HEK293 (cell line): ENCODE measurements around the gene BTBD19.

ENCODE experiments used
- EGR2 ChIP-seq: fragments of 450-650 bp; formaldehyde crosslinking; IDR thresholded peaks from 2 replicates; pipeline ENCODE4 v1.5.1; 2016; ENCODE audit warnings: low read depth, missing biosample characterization, missing genetic modification characterization
- GLI2 ChIP-seq: fragments of 450-650 bp; formaldehyde crosslinking; IDR thresholded peaks from 2 replicates; pipeline ENCODE4; 2017; ENCODE audit warnings: missing biosample characterization, missing genetic modification characterization, low read depth, borderline replicate concordance
- HOXC10 ChIP-seq: sonication (generic); formaldehyde crosslinking; IDR thresholded peaks from 2 replicates; pipeline ENCODE4 v1.8.1; 2023; ENCODE audit warnings: mild to moderate bottlenecking, missing genetic modification reagents
- KLF1 ChIP-seq: fragments of 450-650 bp; formaldehyde crosslinking; IDR thresholded peaks from 2 replicates; pipeline ENCODE4 v1.5.1; 2016; ENCODE audit warnings: missing biosample characterization, missing genetic modification characterization
- KLF10 ChIP-seq: fragments of 450-650 bp; IDR thresholded peaks from 2 replicates; pipeline ENCODE4 v1.5.1; 2018; ENCODE audit warnings: missing biosample characterization, mild to moderate bottlenecking, missing genetic modification characterization
- KLF9 ChIP-seq: fragments of 450-650 bp; formaldehyde crosslinking; IDR thresholded peaks from 2 replicates; pipeline ENCODE4 v1.5.1; 2016; ENCODE audit warnings: missing biosample characterization, missing genetic modification characterization, low read depth
- MZF1 ChIP-seq: fragments of 450-650 bp; formaldehyde crosslinking; IDR thresholded peaks from 2 replicates; pipeline ENCODE4 v1.5.1; 2017; ENCODE audit warnings: missing biosample characterization, missing genetic modification characterization, borderline replicate concordance
- OSR2 ChIP-seq: fragments of 450-650 bp; formaldehyde crosslinking; IDR thresholded peaks from 2 replicates; pipeline ENCODE4 v1.5.1; 2016; ENCODE audit warnings: missing biosample characterization, missing genetic modification characterization
- PRDM1 ChIP-seq: fragments of 450-650 bp; formaldehyde crosslinking; IDR thresholded peaks from 2 replicates; pipeline ENCODE4; 2016; ENCODE audit warnings: missing biosample characterization, missing genetic modification characterization
- SCRT1 ChIP-seq: fragments of 450-650 bp; formaldehyde crosslinking; IDR thresholded peaks from 2 replicates; pipeline ENCODE4 v1.5.1; 2016; ENCODE audit warnings: missing biosample characterization, missing genetic modification characterization, borderline replicate concordance
- ZBTB7A ChIP-seq: fragments of 450-650 bp; formaldehyde crosslinking; IDR thresholded peaks from 2 replicates; pipeline ENCODE4 v1.5.1; 2016; ENCODE audit warnings: low read depth, missing biosample characterization, missing genetic modification characterization
- ZNF112 ChIP-seq: fragments of 450-650 bp; formaldehyde crosslinking; IDR thresholded peaks from 2 replicates; pipeline ENCODE4 v1.5.0; 2017; ENCODE audit warnings: missing biosample characterization, missing genetic modification characterization
- ZNF114 ChIP-seq: fragments of 450-650 bp; formaldehyde crosslinking; IDR thresholded peaks from 2 replicates; pipeline ENCODE4 v1.5.0; 2017; ENCODE audit warnings: missing biosample characterization, missing genetic modification characterization
- ZNF132 ChIP-seq: fragments of 450-650 bp; formaldehyde crosslinking; IDR thresholded peaks from 2 replicates; pipeline ENCODE4 v1.5.1; 2017; ENCODE audit warnings: missing biosample characterization, missing genetic modification characterization, borderline replicate concordance
- ZNF133 ChIP-seq: fragments of 450-650 bp; formaldehyde crosslinking; IDR thresholded peaks from 2 replicates; pipeline ENCODE4 v1.5.1; 2016; ENCODE audit warnings: missing biosample characterization, missing genetic modification characterization
- ZNF138 ChIP-seq: fragments of 450-650 bp; formaldehyde crosslinking; IDR thresholded peaks from 2 replicates; pipeline ENCODE4 v1.5.1; 2016; ENCODE audit warnings: missing biosample characterization, missing genetic modification characterization, borderline replicate concordance
- ZNF16 ChIP-seq: fragments of 450-650 bp; formaldehyde crosslinking; IDR thresholded peaks from 2 replicates; pipeline ENCODE4 v1.5.1; 2016; ENCODE audit warnings: low read depth, missing biosample characterization, missing genetic modification characterization
- ZNF211 ChIP-seq: fragments of 450-650 bp; formaldehyde crosslinking; IDR thresholded peaks from 2 replicates; pipeline ENCODE4 v1.5.1; 2016; ENCODE audit warnings: low read depth, missing biosample characterization, missing genetic modification characterization
- ZNF324 ChIP-seq: fragments of 450-650 bp; formaldehyde crosslinking; IDR thresholded peaks from 2 replicates; pipeline ENCODE4 v1.5.1; 2016; ENCODE audit warnings: missing biosample characterization, missing genetic modification characterization
- ZNF335 ChIP-seq: fragments of 450-650 bp; formaldehyde crosslinking; conservative IDR thresholded peaks from 2 replicates; pipeline ENCODE4 v1.5.1; 2016; ENCODE audit warnings: missing biosample characterization, missing genetic modification characterization
- ZNF350 ChIP-seq: fragments of 450-650 bp; formaldehyde crosslinking; IDR thresholded peaks from 2 replicates; pipeline ENCODE4 v1.5.0; 2017; ENCODE audit warnings: missing biosample characterization, mild to moderate bottlenecking, missing genetic modification characterization
- ZNF37A ChIP-seq: fragments of 450-650 bp; IDR thresholded peaks from 2 replicates; pipeline ENCODE4 v1.5.1; 2018; ENCODE audit warnings: missing biosample characterization, missing genetic modification characterization
- ZNF426 ChIP-seq: fragments of 450-650 bp; formaldehyde crosslinking; IDR thresholded peaks from 2 replicates; pipeline ENCODE4 v1.5.1; 2017; ENCODE audit warnings: missing biosample characterization, missing genetic modification characterization, mild to moderate bottlenecking, inconsistent platforms, moderate library complexity
- ZNF510 ChIP-seq: fragments of 450-650 bp; formaldehyde crosslinking; IDR thresholded peaks from 2 replicates; pipeline ENCODE4 v1.5.1; 2018; ENCODE audit warnings: mild to moderate bottlenecking, missing genetic modification characterization, missing biosample characterization; ENCODE audit not compliant: insufficient replicate concordance
- ZNF529 ChIP-seq: fragments of 450-650 bp; formaldehyde crosslinking; IDR thresholded peaks from 2 replicates; pipeline ENCODE4 v1.5.1; 2017; ENCODE audit warnings: missing genetic modification characterization, missing biosample characterization; ENCODE audit not compliant: insufficient replicate concordance
- ZNF585B ChIP-seq: fragments of 450-650 bp; formaldehyde crosslinking; IDR thresholded peaks from 2 replicates; pipeline ENCODE4 v1.5.1; 2016; ENCODE audit warnings: missing biosample characterization, missing genetic modification characterization
- ZNF596 ChIP-seq: fragments of 450-650 bp; IDR thresholded peaks from 2 replicates; pipeline ENCODE4 v1.5.0; 2018; ENCODE audit warnings: missing biosample characterization, mild to moderate bottlenecking, missing genetic modification characterization, moderate library complexity
- ZNF621 ChIP-seq: fragments of 450-650 bp; formaldehyde crosslinking; IDR thresholded peaks from 2 replicates; pipeline ENCODE4 v1.5.1; 2017; ENCODE audit warnings: missing biosample characterization, missing genetic modification characterization
- ZNF626 ChIP-seq: fragments of 450-650 bp; sonication (Bioruptor Pico); formaldehyde crosslinking; IDR thresholded peaks from 2 replicates; pipeline ENCODE4 v1.5.1; 2018; ENCODE audit warnings: missing biosample characterization, missing genetic modification characterization, inconsistent platforms
- ZNF629 ChIP-seq: fragments of 450-650 bp; formaldehyde crosslinking; IDR thresholded peaks from 2 replicates; pipeline ENCODE4 v1.5.1; 2017; ENCODE audit warnings: missing biosample characterization, missing genetic modification characterization
- ZNF654 ChIP-seq: fragments of 450-650 bp; formaldehyde crosslinking; IDR thresholded peaks from 2 replicates; pipeline ENCODE4 v1.5.1; 2016; ENCODE audit warnings: low read depth, missing biosample characterization, missing genetic modification characterization
- ZNF670 ChIP-seq: fragments of 450-650 bp; formaldehyde crosslinking; IDR thresholded peaks from 2 replicates; pipeline ENCODE4 v1.5.1; 2016; ENCODE audit warnings: missing biosample characterization, missing genetic modification characterization, low read depth
- ZNF768 ChIP-seq: fragments of 450-650 bp; formaldehyde crosslinking; IDR thresholded peaks from 2 replicates; pipeline ENCODE4 v1.5.1; 2018; ENCODE audit warnings: missing biosample characterization, mild to moderate bottlenecking, missing genetic modification characterization
- ZNF777 ChIP-seq: fragments of 450-650 bp; formaldehyde crosslinking; IDR thresholded peaks from 2 replicates; pipeline ENCODE4 v1.5.1; 2017; ENCODE audit warnings: missing biosample characterization, missing genetic modification characterization, borderline replicate concordance
- TF ChIP-seq, protein P1 (sequence below): fragments of 450-650 bp; formaldehyde crosslinking; IDR thresholded peaks from 2 replicates; pipeline ENCODE4 v1.5.1; 2017; ENCODE audit warnings: missing biosample characterization, missing genetic modification characterization
- TF ChIP-seq, protein P2 (sequence below): fragments of 450-650 bp; formaldehyde crosslinking; conservative IDR thresholded peaks from 2 replicates; pipeline ENCODE4 v1.5.1; 2016; ENCODE audit warnings: low read depth, missing biosample characterization, missing genetic modification characterization

The BTBD19 gene

DNA sequence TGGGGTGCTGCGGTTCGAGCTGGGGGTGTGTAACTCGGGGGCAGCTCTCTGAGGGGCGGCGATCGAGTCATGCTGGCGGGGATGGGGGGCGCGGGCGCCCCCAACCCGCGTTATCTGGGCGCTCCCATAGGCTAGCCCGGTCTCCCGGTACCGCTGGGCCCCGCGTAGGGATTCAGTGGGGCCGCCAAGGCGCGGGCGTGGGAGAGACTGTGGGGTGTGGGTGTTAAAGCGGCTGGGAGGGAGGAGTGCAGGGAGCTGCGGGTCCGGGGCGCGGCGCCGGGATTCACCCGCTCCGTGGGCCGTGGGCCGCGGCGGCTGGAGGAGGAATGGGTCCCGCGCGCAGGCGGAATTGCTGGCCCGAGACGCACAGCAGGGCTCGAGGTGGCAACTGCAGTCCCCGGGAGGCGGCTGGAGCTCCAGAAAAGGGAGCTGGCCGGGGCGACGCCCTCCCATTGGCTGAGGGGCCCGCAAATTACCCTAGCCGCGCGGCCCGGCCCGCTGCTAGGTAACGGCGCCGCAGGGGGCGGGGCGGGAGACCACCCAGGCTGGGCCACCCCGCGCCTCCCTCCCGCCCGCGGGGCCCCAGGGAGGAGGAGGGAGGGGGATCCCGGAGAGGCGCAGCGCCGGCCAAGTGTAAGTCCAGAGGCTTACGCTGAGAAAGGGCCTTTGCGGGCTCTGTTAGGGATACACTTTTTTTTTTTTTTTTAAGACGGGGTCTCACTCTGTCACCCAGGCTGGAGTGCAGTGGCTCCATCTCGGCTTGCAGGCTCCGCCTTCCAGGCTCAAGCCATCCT, 34.7 kb downstream of the BTBD19 start, which contains the start of gene PTCH2 (continued):
- TF ChIP-seq KLF9 (tag by site-specific recombination), result peak; percentile 37; the same call in 1 of the 2 replicates
- no peak for TF ChIP-seq ZNF629 (tag by site-specific recombination)
- peak; percentile 58; the same call in 1 of the 2 replicates for TF ChIP-seq MZF1 (tag by site-specific recombination)
- TF ChIP-seq ZNF585B (tag by site-specific recombination), result no peak
- no peak for TF ChIP-seq ZNF529 (tag by site-specific recombination)
- TF ChIP-seq, protein P1, sequence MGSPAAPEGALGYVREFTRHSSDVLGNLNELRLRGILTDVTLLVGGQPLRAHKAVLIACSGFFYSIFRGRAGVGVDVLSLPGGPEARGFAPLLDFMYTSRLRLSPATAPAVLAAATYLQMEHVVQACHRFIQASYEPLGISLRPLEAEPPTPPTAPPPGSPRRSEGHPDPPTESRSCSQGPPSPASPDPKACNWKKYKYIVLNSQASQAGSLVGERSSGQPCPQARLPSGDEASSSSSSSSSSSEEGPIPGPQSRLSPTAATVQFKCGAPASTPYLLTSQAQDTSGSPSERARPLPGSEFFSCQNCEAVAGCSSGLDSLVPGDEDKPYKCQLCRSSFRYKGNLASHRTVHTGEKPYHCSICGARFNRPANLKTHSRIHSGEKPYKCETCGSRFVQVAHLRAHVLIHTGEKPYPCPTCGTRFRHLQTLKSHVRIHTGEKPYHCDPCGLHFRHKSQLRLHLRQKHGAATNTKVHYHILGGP (tag by site-specific recombination), result no peak
- TF ChIP-seq HOXC10 (CRISPR knock-in tag), result 0 out of 2 replicates have a peak, but pooled peaks have one; percentile 58
- no peak for TF ChIP-seq ZNF510
- no peak for TF ChIP-seq ZNF37A
- no peak; the same call in 1 of the 2 replicates for TF ChIP-seq ZNF768
- no peak for TF ChIP-seq ZNF132 (tag by site-specific recombination)
- TF ChIP-seq ZNF112 (tag by site-specific recombination), result no peak
- no peak for TF ChIP-seq ZNF133 (tag by site-specific recombination)
- TF ChIP-seq ZBTB7A (tag by site-specific recombination), result no peak
- no peak for TF ChIP-seq ZNF426
- TF ChIP-seq ZNF211 (tag by site-specific recombination), result no peak
- TF ChIP-seq, protein P2, sequence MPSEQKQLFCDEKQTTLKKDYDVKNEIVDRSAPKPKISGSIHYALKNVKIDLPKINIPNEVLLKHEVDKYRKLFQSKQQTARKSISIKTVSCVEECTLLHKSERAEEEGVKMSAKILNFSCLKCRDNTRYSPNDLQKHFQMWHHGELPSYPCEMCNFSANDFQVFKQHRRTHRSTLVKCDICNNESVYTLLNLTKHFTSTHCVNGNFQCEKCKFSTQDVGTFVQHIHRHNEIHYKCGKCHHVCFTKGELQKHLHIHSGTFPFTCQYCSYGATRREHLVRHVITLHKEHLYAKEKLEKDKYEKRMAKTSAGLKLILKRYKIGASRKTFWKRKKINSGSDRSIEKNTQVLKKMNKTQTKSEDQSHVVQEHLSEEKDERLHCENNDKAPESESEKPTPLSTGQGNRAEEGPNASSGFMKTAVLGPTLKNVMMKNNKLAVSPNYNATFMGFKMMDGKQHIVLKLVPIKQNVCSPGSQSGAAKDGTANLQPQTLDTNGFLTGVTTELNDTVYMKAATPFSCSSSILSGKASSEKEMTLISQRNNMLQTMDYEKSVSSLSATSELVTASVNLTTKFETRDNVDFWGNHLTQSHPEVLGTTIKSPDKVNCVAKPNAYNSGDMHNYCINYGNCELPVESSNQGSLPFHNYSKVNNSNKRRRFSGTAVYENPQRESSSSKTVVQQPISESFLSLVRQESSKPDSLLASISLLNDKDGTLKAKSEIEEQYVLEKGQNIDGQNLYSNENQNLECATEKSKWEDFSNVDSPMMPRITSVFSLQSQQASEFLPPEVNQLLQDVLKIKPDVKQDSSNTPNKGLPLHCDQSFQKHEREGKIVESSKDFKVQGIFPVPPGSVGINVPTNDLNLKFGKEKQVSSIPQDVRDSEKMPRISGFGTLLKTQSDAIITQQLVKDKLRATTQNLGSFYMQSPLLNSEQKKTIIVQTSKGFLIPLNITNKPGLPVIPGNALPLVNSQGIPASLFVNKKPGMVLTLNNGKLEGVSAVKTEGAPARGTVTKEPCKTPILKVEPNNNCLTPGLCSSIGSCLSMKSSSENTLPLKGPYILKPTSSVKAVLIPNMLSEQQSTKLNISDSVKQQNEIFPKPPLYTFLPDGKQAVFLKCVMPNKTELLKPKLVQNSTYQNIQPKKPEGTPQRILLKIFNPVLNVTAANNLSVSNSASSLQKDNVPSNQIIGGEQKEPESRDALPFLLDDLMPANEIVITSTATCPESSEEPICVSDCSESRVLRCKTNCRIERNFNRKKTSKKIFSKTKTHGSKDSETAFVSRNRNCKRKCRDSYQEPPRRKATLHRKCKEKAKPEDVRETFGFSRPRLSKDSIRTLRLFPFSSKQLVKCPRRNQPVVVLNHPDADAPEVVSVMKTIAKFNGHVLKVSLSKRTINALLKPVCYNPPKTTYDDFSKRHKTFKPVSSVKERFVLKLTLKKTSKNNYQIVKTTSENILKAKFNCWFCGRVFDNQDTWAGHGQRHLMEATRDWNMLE (tag by site-specific recombination), result no peak
- no peak for TF ChIP-seq ZNF621 (tag by site-specific recombination)
- no peak for TF ChIP-seq GLI2 (tag by site-specific recombination)
- TF ChIP-seq ZNF626, result no peak
- TF ChIP-seq ZNF138 (tag by site-specific recombination), result no peak
- TF ChIP-seq EGR2 (tag by site-specific recombination), result peak; percentile 97
- TF ChIP-seq ZNF654 (tag by site-specific recombination), result no peak
- peak; percentile 97 for TF ChIP-seq KLF10 (tag by site-specific recombination)
- TF ChIP-seq ZNF350 (tag by site-specific recombination), result no peak
- TF ChIP-seq ZNF114 (tag by site-specific recombination), result no peak
- no peak for TF ChIP-seq SCRT1
- TF ChIP-seq ZNF324, result 0 out of 2 replicates have a peak, but pooled peaks have one; percentile 29
- peak; percentile 90 for TF ChIP-seq ZNF335 (tag by site-specific recombination)
- peak; percentile 48 for TF ChIP-seq OSR2
- no peak for TF ChIP-seq ZNF596 (tag by site-specific recombination)
- peak; percentile 48; the same call in 1 of the 2 replicates for TF ChIP-seq KLF1
- TF ChIP-seq ZNF670 (tag by site-specific recombination), result no peak
- TF ChIP-seq ZNF16, result no peak
- 0 out of 2 replicates have a peak, but pooled peaks have one; percentile 39 for TF ChIP-seq ZNF777
- TF ChIP-seq PRDM1 (tag by site-specific recombination), result no peak
